Stimulated activated CD8-positive, alpha-beta memory T cell treated with anti-CD3 and anti-CD28 coated beads, Interleukin-4, amount 100 ng/mL, for 4 hours (primary cell): ENCODE measurements around the gene GDE1.
A peak's percentile ranks its signal among the peaks of the same experiment; 100 is the strongest.

Experiments
- DNase-seq, 2 donors: peaks; one replicate each; pipeline ENCODE4 v3.0.0-alpha.2; 2020; ENCODE audit warnings: low read depth in 2 of 2, low spot score in 1 of 2

GDE1 gene

GRCh38 chr16:19524616-19525384, 2.9 kb upstream of the GDE1 start:
- DNase-seq = no peak

- no peak for DNase-seq
These were observed 2.4 kb upstream of the GDE1 start for GRCh38 chr16:19524356-19524615.

- peak; percentile 89 to 90 for DNase-seq
These were observed 1.9 kb upstream of the GDE1 start, which contains the start of gene CCP110 for GRCh38 chr16:19523559-19524355. CCP110 (plus strand) TSS chr16:19523942; CDS start chr16:19527882, 3,940 bp downstream.

- DNase-seq = no peak
These were observed 1.3 kb upstream of the GDE1 start for GRCh38 chr16:19523184-19523558.

- no peak for DNase-seq
These were observed 862 bp upstream of the GDE1 start for GRCh38 chr16:19522760-19523159.

- DNase-seq = no peak
These were observed 467 bp upstream of the GDE1 start for GRCh38 chr16:19522397-19522732.

GRCh38 chr16:19520861-19521331, 1.0 kb downstream of the GDE1 start:
- no peak for DNase-seq

- DNase-seq = no peak
These were observed 3.5 kb downstream of the GDE1 start for GRCh38 chr16:19518388-19518787.

- no peak for DNase-seq
These were observed 4.3 kb downstream of the GDE1 start for GRCh38 chr16:19517424-19518089.

- DNase-seq = no peak
These were observed 6.1 kb downstream of the GDE1 start for GRCh38 chr16:19515757-19516156.

- no peak for DNase-seq
These were observed 8.4 kb downstream of the GDE1 start for GRCh38 chr16:19513377-19514053.

GRCh38 chr16:19512297-19512696, 9.6 kb downstream of the GDE1 start:
- DNase-seq = no peak

- DNase-seq = no peak
These were observed 14.0 kb downstream of the GDE1 start for GRCh38 chr16:19507867-19508266.

GRCh38 chr16:19506965-19507364, 14.9 kb downstream of the GDE1 start:
- no peak for DNase-seq

- no peak for DNase-seq
These were observed 16.1 kb downstream of the GDE1 start for GRCh38 chr16:19505600-19506303.

GRCh38 chr16:19503461-19504075, 18.3 kb downstream of the GDE1 start:
- no peak for DNase-seq

- peak; percentile 24 to 43 for DNase-seq
These were observed 19.3 kb downstream of the GDE1 start for GRCh38 chr16:19502395-19503131.

- DNase-seq = no peak
These were observed 22.4 kb downstream of the GDE1 start for GRCh38 chr16:19499481-19499880.

GRCh38 chr16:19499006-19499405, 22.9 kb downstream of the GDE1 start:
- no peak for DNase-seq

GRCh38 chr16:19497176-19497575, 24.7 kb downstream of the GDE1 start:
- DNase-seq = no peak
